HG03097 (cell line): ENCODE measurements around the gene NUBPL.

ENCODE experiments used
- ATAC-seq: cut with Tn5 transposase; IDR thresholded peaks from one replicate; pipeline ENCODE4 v1.9.1; 2021; ENCODE audit not compliant: unreplicated experiment, low FRiP score

Gene NUBPL

GRCh38 chr14:31898838-31899528 is 337.8 kb downstream of the NUBPL start:
- no peak for ATAC-seq

GRCh38 chr14:31902002-31902401 is 340.8 kb downstream of the NUBPL start:
- ATAC-seq: no peak

GRCh38 chr14:31902945-31903646 is 341.9 kb downstream of the NUBPL start:
- no peak for ATAC-seq

- ATAC-seq: no peak
These were observed 348.8 kb downstream of the NUBPL start for GRCh38 chr14:31909977-31910376.
